HL-60 (cell line): ENCODE results near the gene SYT7.

Source experiments
- DNase-seq, 2 experiments: peaks; one replicate each; pipeline ENCODE4 v3.0.0-alpha.2; 2010 to 2020; ENCODE audit warnings: low read depth in 1 of 2, low spot score in 1 of 2
- H3K27ac ChIP-seq: fragments of 250-450 bp; sonication (Bioruptor Pico); replicated peaks from 2 replicates; pipeline ENCODE4 v1.5.1; 2020; ENCODE audit warnings: mild to moderate bottlenecking, moderate library complexity
- H3K27me3 ChIP-seq: fragments of 250-450 bp; sonication (Bioruptor Pico); 2 replicates; pipeline ENCODE4 v1.5.1; 2021; ENCODE audit warnings: mild to moderate bottlenecking, moderate library complexity; ENCODE audit not compliant: insufficient read depth, poor library complexity, severe bottlenecking
- H3K4me3 ChIP-seq: replicated peaks from 2 replicates; pipeline ENCODE4 v1.5.1; 2011; ENCODE audit warnings: mild to moderate bottlenecking, control low read depth, low read length; ENCODE audit not compliant: insufficient read depth
- CTCF ChIP-seq: IDR thresholded peaks from one replicate; pipeline ENCODE4 v1.5.1; 2011; ENCODE audit warnings: low read length, control low read depth, inconsistent platforms; ENCODE audit not compliant: insufficient read depth
- GABPA ChIP-seq: IDR thresholded peaks from 2 replicates; pipeline ENCODE4 v1.6.1; 2012; ENCODE audit warnings: low read depth
- POLR2AphosphoS5 ChIP-seq: IDR thresholded peaks from 2 replicates; pipeline ENCODE4 v1.6.1; 2012; ENCODE audit warnings: low read depth
- REST ChIP-seq: IDR thresholded peaks from 2 replicates; pipeline ENCODE4 v1.6.1; 2012; ENCODE audit warnings: low read depth; ENCODE audit not compliant: insufficient replicate concordance
- SPI1 ChIP-seq: IDR thresholded peaks from 2 replicates; pipeline ENCODE4 v1.6.1; 2012; ENCODE audit warnings: low read depth, mild to moderate bottlenecking, borderline replicate concordance

The SYT7 gene

GRCh38 chr11:61488651-61489291 lies 92.1 kb downstream of the SYT7 start:
- H3K4me3 ChIP-seq, result no peak overlapping the region
- H3K27ac ChIP-seq, result no peak overlapping the region
- no peak for DNase-seq
- TF ChIP-seq POLR2AphosphoS5 (no peak), CTCF (no peak), REST (no peak), GABPA (no peak), SPI1 (no peak)
- H3K27me3 ChIP-seq, result peaks cover 2% of the 10 kb centered on the region

GRCh38 chr11:61487342-61488025 lies 93.4 kb downstream of the SYT7 start:
- peaks cover 2% of the 10 kb centered on the region for H3K27me3 ChIP-seq
- H3K27ac ChIP-seq, result no peak overlapping the region
- DNase-seq, result no peak
- TF ChIP-seq GABPA, result no peak
- TF ChIP-seq SPI1, result no peak
- no peak for TF ChIP-seq CTCF
- H3K4me3 ChIP-seq, result no peak overlapping the region

GRCh38 chr11:61486779-61487178 lies 94.1 kb downstream of the SYT7 start:
- no peak for DNase-seq
- no peaks in the 10 kb centered on the region for H3K27me3 ChIP-seq

More at GRCh38 chr11:61486779-61487178, 94.1 kb downstream of the SYT7 start:
- H3K27ac ChIP-seq, result no peak overlapping the region
- no peak for TF ChIP-seq POLR2AphosphoS5
- no peak for TF ChIP-seq GABPA
- no peak for TF ChIP-seq SPI1
- TF ChIP-seq CTCF, result no peak
- TF ChIP-seq REST, result no peak
- H3K4me3 ChIP-seq, result no peak overlapping the region
